Measurements from ENCODE around the gene ADAM15.

Gene ADAM15

GRCh38 chr1:155107309-155108264 is 56.5 kb downstream of the ADAM15 start:
- no peak for TF ChIP-seq CTCF (IDR thresholded peaks at IDR 0.05; ENCODE audit: low read depth, low read length, missing control alignments)
- DNase-seq (ENCODE audit: extremely low read depth, low read depth) = no peak
- H3K4me3 ChIP-seq (replicated peaks; ENCODE audit: low read depth, low read length) = no peak overlapping the region

GRCh38 chr1:155108296-155108695 is 57.2 kb downstream of the ADAM15 start:
- DNase-seq (ENCODE audit: extremely low read depth, low read depth) = no peak
- TF ChIP-seq CTCF (IDR thresholded peaks at IDR 0.05; ENCODE audit: low read depth, low read length, missing control alignments) = no peak
- H3K4me3 ChIP-seq (replicated peaks; ENCODE audit: low read depth, low read length) = no peak overlapping the region

- H3K4me3 ChIP-seq (replicated peaks; ENCODE audit: low read depth, low read length) = no peak overlapping the region
- no peak for DNase-seq (ENCODE audit: extremely low read depth, low read depth)
- TF ChIP-seq CTCF (IDR thresholded peaks at IDR 0.05; ENCODE audit: low read depth, low read length, missing control alignments) = no peak
Measured at GRCh38 chr1:155110381-155110780, 59.3 kb downstream of the ADAM15 start.

GRCh38 chr1:155110826-155111225 is 59.7 kb downstream of the ADAM15 start:
- H3K4me3 ChIP-seq (replicated peaks; ENCODE audit: low read depth, low read length) = no peak overlapping the region
- DNase-seq (ENCODE audit: extremely low read depth, low read depth) = no peak
- no peak for TF ChIP-seq CTCF (IDR thresholded peaks at IDR 0.05; ENCODE audit: low read depth, low read length, missing control alignments)
